Keratinocyte (primary cell): ENCODE data around the gene QSOX2. TPM values are rescaled to one million over a fixed set of nuclear protein-coding genes. Genes with fewer than 3 reads are reported as not detected.

Experiments used
- DNase-seq: peaks from one replicate; pipeline ENCODE4 v3.0.0-alpha.2; 2011; ENCODE audit warnings: low read depth, missing footprints, low spot score
- FAIRE-seq: peaks from 2 replicates; lab custom pipeline; 2011; peaks lifted over from hg19 to GRCh38; lab: Jason Lieb, UNC
- H2AFZ ChIP-seq: 2 replicates; pipeline ENCODE4 v1.6.0; 2012; ENCODE audit warnings: low read length, control low read depth, inconsistent platforms; ENCODE audit not compliant: control insufficient read depth
- H3K27ac ChIP-seq: 2 replicates; pipeline ENCODE4 v1.5.1; 2011; ENCODE audit warnings: low read length; ENCODE audit not compliant: control insufficient read depth, insufficient read depth
- H3K27me3 ChIP-seq: 3 replicates; pipeline ENCODE4 v1.6.0; 2011; ENCODE audit warnings: low read length; ENCODE audit not compliant: control insufficient read depth, insufficient read depth; ENCODE audit errors: extremely low read depth
- H3K36me3 ChIP-seq, 2 experiments: 2 replicates in 1 of 2; 3 replicates in 1 of 2; pipeline ENCODE4 v1.5.1; 2011; ENCODE audit warnings: low read length in 2 of 2, mild to moderate bottlenecking in 1 of 2; ENCODE audit not compliant: control insufficient read depth in 2 of 2, insufficient read depth in 2 of 2; ENCODE audit errors: extremely low read depth in 1 of 2
- H3K4me1 ChIP-seq: 3 replicates; pipeline ENCODE4 v1.5.1; 2011; ENCODE audit warnings: low read length; ENCODE audit not compliant: control insufficient read depth, insufficient read depth; ENCODE audit errors: extremely low read depth
- H3K4me2 ChIP-seq: 3 replicates; pipeline ENCODE4 v1.6.0; 2011; ENCODE audit warnings: low read depth, low read length; ENCODE audit not compliant: control insufficient read depth, insufficient read depth; ENCODE audit errors: extremely low read depth
- H3K4me3 ChIP-seq, 3 experiments: fragments of 200-600 bp in 1 of 3; sonication (generic) in 1 of 3; 2 replicates in 2 of 3; 3 replicates in 1 of 3; pipeline ENCODE4 v1.5.1; 2011 to 2016; ENCODE audit warnings: low read length in 3 of 3, mild to moderate bottlenecking in 3 of 3, control low read depth in 2 of 3, inconsistent platforms in 1 of 3, low read depth in 1 of 3, mixed read lengths in 1 of 3, mixed run types in 1 of 3, moderate library complexity in 1 of 3; ENCODE audit not compliant: control insufficient read depth in 2 of 3, insufficient read depth in 2 of 3; ENCODE audit errors: extremely low read depth in 1 of 3
- H3K79me2 ChIP-seq: 2 replicates; pipeline ENCODE4 v1.6.0; 2012; ENCODE audit warnings: low read length; ENCODE audit not compliant: control insufficient read depth, insufficient read depth
- H3K9ac ChIP-seq: 3 replicates; pipeline ENCODE4 v1.6.0; 2011; ENCODE audit warnings: low read length; ENCODE audit not compliant: control insufficient read depth, insufficient read depth; ENCODE audit errors: extremely low read depth
- H3K9me1 ChIP-seq: 3 replicates; pipeline ENCODE4 v1.6.0; 2011; ENCODE audit warnings: low read length; ENCODE audit not compliant: control insufficient read depth, insufficient read depth; ENCODE audit errors: extremely low read depth
- H3K9me3 ChIP-seq: 2 replicates; pipeline ENCODE4 v1.5.1; 2012; ENCODE audit warnings: low read depth, low read length; ENCODE audit not compliant: control insufficient read depth
- H4K20me1 ChIP-seq: 3 replicates; pipeline ENCODE4 v1.6.0; 2011; ENCODE audit warnings: low read length; ENCODE audit not compliant: control insufficient read depth, insufficient read depth; ENCODE audit errors: extremely low read depth
- CTCF ChIP-seq, 3 experiments: IDR thresholded peaks in 1 of 3; conservative IDR thresholded peaks in 1 of 3; optimal IDR thresholded peaks in 1 of 3; 2 replicates in 2 of 3; 3 replicates in 1 of 3; pipeline versions ENCODE3 to v1.5.1; 2011; ENCODE audit warnings: low read length in 3 of 3, mild to moderate bottlenecking in 3 of 3, moderate library complexity in 2 of 3, control low read depth in 1 of 3, inconsistent platforms in 1 of 3; ENCODE audit not compliant: insufficient read depth in 2 of 3; ENCODE audit errors: extremely low read depth in 1 of 3
- EZH2 ChIP-seq: IDR thresholded peaks from one replicate; pipeline ENCODE4 v1.6.1; 2012; ENCODE audit warnings: inconsistent platforms, mild to moderate bottlenecking, low read length, moderate library complexity
- dilution Hi-C: fragments of 300-500 bp; cut with MboI; formaldehyde crosslinking; loops from one replicate; pipeline ENCODE4 v1.7.0; 2020; ENCODE audit warnings: low sequenced_read_pairs; ENCODE audit not compliant: extremely low pct_ligation_motif_present
- polyA plus RNA-seq, 5 experiments: library from polyadenylated mRNA; depleted of rRNA in 3 of 5; stranded (reverse) in 3 of 5; stranded (forward) in 1 of 5; unstranded in 1 of 5; fragments of >200 nt; gene quantifications; 1 replicate in 1 of 5; 2 replicates in 3 of 5; 3 replicates in 1 of 5; pipeline versions ENCODE4 v1.2.1 to v1.2.3, GENCODE V29; 2011 to 2012; ENCODE audit warnings: missing spikeins in 2 of 5, low read depth in 1 of 5, low replicate concordance in 1 of 5

Gene QSOX2
- polyA plus RNA-seq, 1 donor (not counting 4 experiments of a cell fraction or from before 2014, with no cell fraction given), result 11.9 TPM

- FAIRE-seq, result no peak
- no peak overlapping the region for H3K27ac ChIP-seq
- dilution Hi-C loops, result no loop called here
These were observed 33.9 kb upstream of the QSOX2 start for GRCh38 chr9:136279471-136279870.

GRCh38 chr9:136278894-136279293, 33.3 kb upstream of the QSOX2 start:
- DNase-seq (no peak), FAIRE-seq (no peak)
- Histone ChIP-seq H3K79me2 (no peaks in the 10 kb centered on the region), H4K20me1 (no peaks in the 10 kb centered on the region), H3K9me1 (no peaks in the 10 kb centered on the region), H3K27me3 (peaks cover 41% of the 10 kb centered on the region), H3K9me3 (no peaks in the 10 kb centered on the region), H3K4me1 (peaks cover 3% of the 10 kb centered on the region), H3K4me2 (no peak overlapping the region), H3K9ac (no peak overlapping the region), H3K27ac (no peak overlapping the region), H2AFZ (no peak overlapping the region), H3K36me3 (no peaks in the 10 kb centered on the region), H3K4me3 (no peak overlapping the region)
- TF ChIP-seq CTCF (optimal IDR thresholded peaks at IDR 0.05 in 1 of 3, IDR thresholded peaks at IDR 0.05 in 1 of 3, conservative IDR thresholded peaks at IDR 0.05 in 1 of 3; ENCODE audit: extremely low read depth in 1 of 3, insufficient read depth in 2 of 3, low read length in 3 of 3) (no peak), EZH2 (no peak)
- dilution Hi-C loops, result no loop called here

More at GRCh38 chr9:136279471-136279870, 33.9 kb upstream of the QSOX2 start:
- Histone ChIP-seq H3K9me1 (no peaks in the 10 kb centered on the region), H2AFZ (no peak overlapping the region), H4K20me1 (no peaks in the 10 kb centered on the region), H3K27me3 (peaks cover 41% of the 10 kb centered on the region), H3K4me3 (no peak overlapping the region), H3K9me3 (no peaks in the 10 kb centered on the region), H3K4me1 (peaks cover 3% of the 10 kb centered on the region), H3K79me2 (no peaks in the 10 kb centered on the region), H3K9ac (no peak overlapping the region), H3K36me3 (no peaks in the 10 kb centered on the region), H3K4me2 (no peak overlapping the region)
- TF ChIP-seq EZH2 (no peak), CTCF (optimal IDR thresholded peaks at IDR 0.05 in 1 of 3, IDR thresholded peaks at IDR 0.05 in 1 of 3, conservative IDR thresholded peaks at IDR 0.05 in 1 of 3; ENCODE audit: extremely low read depth in 1 of 3, insufficient read depth in 2 of 3, low read length in 3 of 3) (no peak)
- no peak for DNase-seq
